ENCODE results near the gene UNC5B. TPM values are rescaled to one million over a fixed set of nuclear protein-coding genes. Genes with fewer than 3 reads are reported as not detected.

Gene UNC5B
- total RNA-seq, 1 donor from 2014 or later = not detected

DNA sequence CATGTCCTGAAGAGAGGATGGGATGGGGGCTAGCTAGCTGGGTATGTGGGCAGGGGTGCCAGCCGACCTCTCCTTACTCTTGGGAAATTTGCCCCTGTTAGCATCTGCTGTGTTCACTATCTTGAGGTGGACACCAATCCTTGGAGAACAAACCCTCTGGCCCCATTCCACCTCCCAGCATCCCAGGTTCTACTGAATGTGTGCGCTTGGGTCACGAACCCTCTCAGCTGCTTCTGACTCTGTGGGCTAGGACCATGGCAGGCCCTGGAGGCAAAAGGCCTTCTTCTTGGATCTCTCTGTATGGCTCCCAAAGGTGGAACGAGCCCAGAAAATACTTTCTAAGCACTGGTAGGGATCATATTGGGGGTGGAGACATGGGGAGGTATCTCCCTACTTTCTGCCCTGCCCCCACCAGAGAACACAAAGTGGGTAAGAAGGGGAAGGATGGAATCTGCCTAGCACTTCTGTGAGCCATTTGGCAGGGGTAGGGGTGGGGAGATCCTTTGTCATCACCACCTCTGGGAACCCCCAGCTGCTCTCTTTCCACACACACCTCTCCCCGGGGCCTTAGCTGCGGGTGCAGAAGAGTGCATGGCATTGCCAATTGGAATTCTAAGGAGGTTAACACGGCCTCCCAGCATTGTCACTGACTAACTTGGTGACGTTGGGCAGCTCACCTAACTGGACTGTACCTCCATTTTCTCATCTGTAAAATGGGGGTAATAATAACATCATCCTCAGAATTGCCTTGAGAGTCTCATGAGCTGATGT, 7.7 kb downstream of the UNC5B start:
- peaks cover 36% of the 10 kb centered on the region for H3K27me3 Mint-ChIP-seq (ENCODE audit: low read depth)
- DNase-seq (ENCODE audit: low spot score) = no peak
- H3K4me1 Mint-ChIP-seq (ENCODE audit: low read depth) = peaks cover 4% of the 10 kb centered on the region
- no peaks in the 10 kb centered on the region for H3K36me3 Mint-ChIP-seq (ENCODE audit: low read depth)
- H3K27ac Mint-ChIP-seq = no peak overlapping the region
- intact Hi-C loops (cut with micrococcal nuclease) = no loop called here
- no peaks in the 10 kb centered on the region for H3K9me3 Mint-ChIP-seq
- no peak overlapping the region for H3K4me3 Mint-ChIP-seq (ENCODE audit: low read depth)

DNA sequence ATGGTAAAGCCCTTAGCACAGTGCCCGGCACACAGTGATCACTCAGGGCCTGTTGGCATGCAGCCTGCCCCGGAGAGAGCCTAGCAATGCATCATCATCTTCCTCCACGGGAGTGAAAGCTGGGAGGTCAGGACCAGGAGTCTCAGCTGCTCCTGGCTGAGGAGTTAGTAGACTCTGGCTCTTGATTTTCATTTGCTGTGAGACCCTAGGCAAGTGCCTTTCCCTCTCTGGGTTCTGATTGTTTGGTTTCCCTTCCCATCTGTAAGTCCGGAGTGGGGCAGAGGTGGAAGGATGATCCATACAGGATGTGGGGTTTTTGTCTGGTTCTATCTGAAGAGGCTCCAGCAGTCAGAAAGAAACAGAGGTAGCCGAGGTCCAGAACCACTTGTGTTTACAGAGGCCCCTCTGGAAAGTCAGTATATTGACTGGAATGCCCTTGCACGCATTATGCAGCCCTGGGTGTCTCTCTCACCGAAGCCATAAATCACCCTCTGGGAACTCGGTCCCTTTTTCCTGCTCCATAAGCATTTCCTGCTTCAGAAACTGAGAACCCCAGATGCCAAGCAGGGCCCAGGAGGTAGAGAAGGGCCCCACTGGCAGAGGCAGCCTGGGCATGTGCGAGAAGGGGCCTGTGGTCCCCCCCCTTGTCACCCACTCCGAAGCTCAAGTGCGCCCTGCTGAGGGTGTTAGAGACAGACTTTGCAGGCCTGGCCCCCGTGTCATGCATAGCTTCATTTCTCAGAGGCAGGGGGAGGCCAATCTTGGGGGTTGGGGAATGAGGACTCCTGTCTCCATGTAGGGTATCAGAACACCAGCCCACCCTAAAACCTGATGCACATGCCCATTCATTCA, 8.5 kb downstream of the UNC5B start:
- Mint-ChIP-seq H3K4me1 (ENCODE audit: low read depth) (peaks cover 4% of the 10 kb centered on the region), H3K27ac (no peak overlapping the region), H3K36me3 (ENCODE audit: low read depth) (no peaks in the 10 kb centered on the region), H3K9me3 (no peaks in the 10 kb centered on the region), H3K4me3 (ENCODE audit: low read depth) (no peak overlapping the region), H3K27me3 (ENCODE audit: low read depth) (peaks cover 27% of the 10 kb centered on the region)
- no peak for DNase-seq (ENCODE audit: low spot score)
- intact Hi-C loops (cut with micrococcal nuclease) = no loop called here

DNA sequence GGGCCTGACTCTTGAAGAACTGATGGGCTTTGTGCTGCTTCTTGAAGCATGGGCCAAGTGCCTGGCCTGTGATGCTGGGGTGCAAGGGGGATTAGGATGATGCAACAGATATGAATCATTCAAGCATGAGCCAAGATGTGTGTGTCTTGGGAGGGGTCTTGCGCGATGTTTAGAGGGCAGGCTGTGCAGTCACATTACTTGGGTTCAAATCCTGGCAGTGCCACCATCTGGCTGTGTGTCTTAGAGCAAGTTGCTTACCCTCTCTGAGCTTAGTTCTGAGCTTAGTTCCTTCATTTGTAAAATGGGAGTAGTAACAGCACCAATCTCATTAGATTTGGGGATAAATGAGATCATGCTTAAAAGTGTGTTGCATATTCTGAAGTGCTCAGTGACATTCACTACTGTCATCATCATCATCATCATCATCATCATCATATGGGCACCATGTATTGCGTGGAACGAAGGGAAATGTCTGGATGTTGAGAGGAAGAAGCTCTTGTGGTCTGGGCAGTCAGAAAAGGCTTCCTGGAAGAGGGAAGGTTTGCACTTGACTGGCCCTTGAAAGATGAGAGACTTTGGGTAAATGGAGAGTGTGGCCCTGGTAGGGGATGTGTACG, 9.3 kb downstream of the UNC5B start:
- Mint-ChIP-seq H3K4me1 (ENCODE audit: low read depth) (peaks cover 4% of the 10 kb centered on the region), H3K27me3 (ENCODE audit: low read depth) (peaks cover 22% of the 10 kb centered on the region), H3K36me3 (ENCODE audit: low read depth) (no peaks in the 10 kb centered on the region), H3K4me3 (ENCODE audit: low read depth) (no peak overlapping the region), H3K9me3 (no peaks in the 10 kb centered on the region), H3K27ac (no peak overlapping the region)
- DNase-seq (ENCODE audit: low spot score) = no peak
- intact Hi-C loops (cut with micrococcal nuclease) = no loop called here

DNA sequence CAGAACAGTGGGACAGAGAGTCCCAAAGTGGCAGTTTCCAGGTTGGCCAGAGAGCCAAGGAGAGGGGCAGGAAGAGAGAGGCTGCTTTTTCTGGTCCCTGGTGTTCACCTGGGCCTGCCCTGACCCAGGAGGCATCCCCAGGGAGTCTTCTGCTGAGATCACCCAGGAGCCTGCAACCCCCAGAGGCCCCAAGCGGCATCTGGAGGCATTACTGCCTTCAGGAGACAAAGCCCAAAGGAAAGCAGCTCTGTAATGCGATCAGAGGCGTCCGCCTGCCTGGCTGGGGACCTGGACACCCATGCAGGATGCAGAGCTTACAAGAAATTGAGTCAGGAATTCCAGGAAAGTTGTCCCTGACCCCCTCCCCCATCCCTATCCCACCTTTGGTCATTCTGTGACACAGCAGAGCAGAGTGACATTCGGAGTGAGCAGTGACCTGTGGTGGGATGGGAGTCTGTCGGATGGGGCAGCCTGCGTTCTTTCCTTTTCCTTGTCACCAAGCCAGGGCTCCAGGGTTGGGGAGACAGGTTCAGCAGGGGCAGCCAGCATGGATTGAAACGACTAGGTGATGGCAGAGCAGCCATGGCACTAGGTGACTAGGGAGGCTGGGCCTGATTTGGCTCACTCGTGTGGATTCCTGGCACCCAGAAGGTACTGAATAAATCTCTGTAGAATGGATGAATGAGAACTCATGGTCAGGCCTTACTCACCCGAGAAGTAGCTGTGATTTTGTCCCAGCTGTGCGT, 10.4 kb downstream of the UNC5B start:
- no peak overlapping the region for H3K4me3 Mint-ChIP-seq (ENCODE audit: low read depth)
- no peak for DNase-seq (ENCODE audit: low spot score)
- no peak overlapping the region for H3K27ac Mint-ChIP-seq
- no peaks in the 10 kb centered on the region for H3K36me3 Mint-ChIP-seq (ENCODE audit: low read depth)
- H3K4me1 Mint-ChIP-seq (ENCODE audit: low read depth) = peaks cover 3% of the 10 kb centered on the region
- H3K9me3 Mint-ChIP-seq = no peaks in the 10 kb centered on the region
- peaks cover 14% of the 10 kb centered on the region for H3K27me3 Mint-ChIP-seq (ENCODE audit: low read depth)
- intact Hi-C loops (cut with micrococcal nuclease) = no loop called here

DNA sequence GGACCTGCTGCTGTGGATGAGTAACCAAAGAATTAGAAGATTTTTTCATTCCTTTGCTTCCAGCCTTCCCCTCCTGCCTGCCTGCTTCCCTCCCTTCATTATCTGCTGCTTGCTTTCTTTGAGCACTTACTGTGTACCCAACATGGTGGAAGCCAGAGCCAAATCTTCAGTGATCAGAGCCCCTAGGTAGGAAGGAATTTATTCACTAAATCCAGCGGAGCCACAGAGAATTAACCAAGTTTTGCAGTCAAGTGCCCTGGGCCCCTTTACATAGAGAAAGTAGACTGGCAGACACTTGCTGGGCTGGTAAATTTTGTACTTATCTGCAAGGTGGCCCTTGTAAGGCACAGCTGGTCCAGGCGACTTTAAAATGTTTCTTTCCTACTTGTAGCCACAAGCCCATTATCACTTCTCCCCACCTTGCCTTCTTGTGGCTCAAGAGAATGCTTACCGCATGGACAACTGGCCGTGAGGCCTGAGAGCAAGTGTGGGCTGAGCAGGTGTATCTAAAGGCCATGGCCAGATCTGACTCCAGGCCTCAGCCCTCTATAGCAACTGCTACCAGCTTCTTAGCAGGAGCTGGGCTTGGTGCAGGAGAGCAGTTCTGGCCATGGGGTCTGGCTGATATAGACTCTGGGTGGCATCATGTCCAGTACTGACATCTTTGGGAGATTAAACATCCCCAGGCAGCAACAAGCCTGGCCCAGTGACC, 11.1 kb downstream of the UNC5B start:
- DNase-seq (ENCODE audit: low spot score) = no peak
- peaks cover 7% of the 10 kb centered on the region for H3K27me3 Mint-ChIP-seq (ENCODE audit: low read depth)
- no peaks in the 10 kb centered on the region for H3K9me3 Mint-ChIP-seq
- H3K4me3 Mint-ChIP-seq (ENCODE audit: low read depth) = no peak overlapping the region
- intact Hi-C loops (cut with micrococcal nuclease) = no loop called here
- H3K36me3 Mint-ChIP-seq (ENCODE audit: low read depth) = no peaks in the 10 kb centered on the region
- H3K27ac Mint-ChIP-seq = no peak overlapping the region
- no peaks in the 10 kb centered on the region for H3K4me1 Mint-ChIP-seq (ENCODE audit: low read depth)

DNA sequence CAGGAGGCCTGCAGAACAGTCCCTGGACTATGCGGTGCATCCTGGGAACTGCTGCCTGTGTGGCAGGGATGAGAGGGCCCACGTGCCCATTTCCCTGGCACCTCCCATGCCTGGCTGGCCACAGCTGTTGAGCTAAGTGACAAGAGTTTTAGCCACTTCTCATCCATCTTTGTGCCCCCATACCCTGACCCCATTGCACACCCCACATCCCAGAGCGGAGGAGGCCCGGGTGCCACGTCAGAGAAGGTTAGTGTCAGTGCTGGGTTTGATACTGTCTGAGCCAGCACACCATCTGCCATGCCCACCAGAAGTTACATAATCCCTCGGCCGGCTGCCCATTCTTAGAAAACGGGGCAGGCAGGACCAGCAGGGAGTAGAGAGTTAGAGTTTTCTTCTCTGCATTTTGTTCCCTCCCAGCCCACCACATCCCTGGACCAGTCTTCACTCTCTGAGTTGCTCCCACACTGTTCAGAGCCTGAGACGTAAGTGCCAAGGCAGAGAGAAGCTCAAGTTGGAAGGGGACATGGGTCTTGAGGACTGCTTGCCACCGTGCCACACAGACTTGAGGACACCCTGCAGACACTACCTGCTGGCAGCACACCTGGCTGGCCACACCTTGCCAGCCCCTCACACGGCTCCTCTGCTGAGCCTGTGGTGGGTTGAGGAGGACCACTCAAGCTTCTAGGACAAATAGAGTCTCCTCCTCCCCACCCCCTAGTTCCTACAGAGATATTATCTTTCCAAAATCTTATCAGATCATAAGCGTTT, 13.1 kb downstream of the UNC5B start:
- no peak for DNase-seq (ENCODE audit: low spot score)
- Mint-ChIP-seq H3K36me3 (ENCODE audit: low read depth) (no peaks in the 10 kb centered on the region), H3K27me3 (ENCODE audit: low read depth) (peaks cover 2% of the 10 kb centered on the region), H3K4me1 (ENCODE audit: low read depth) (no peaks in the 10 kb centered on the region), H3K9me3 (no peaks in the 10 kb centered on the region), H3K4me3 (ENCODE audit: low read depth) (no peak overlapping the region), H3K27ac (no peak overlapping the region)
- intact Hi-C loops (cut with micrococcal nuclease) = no loop called here

DNA sequence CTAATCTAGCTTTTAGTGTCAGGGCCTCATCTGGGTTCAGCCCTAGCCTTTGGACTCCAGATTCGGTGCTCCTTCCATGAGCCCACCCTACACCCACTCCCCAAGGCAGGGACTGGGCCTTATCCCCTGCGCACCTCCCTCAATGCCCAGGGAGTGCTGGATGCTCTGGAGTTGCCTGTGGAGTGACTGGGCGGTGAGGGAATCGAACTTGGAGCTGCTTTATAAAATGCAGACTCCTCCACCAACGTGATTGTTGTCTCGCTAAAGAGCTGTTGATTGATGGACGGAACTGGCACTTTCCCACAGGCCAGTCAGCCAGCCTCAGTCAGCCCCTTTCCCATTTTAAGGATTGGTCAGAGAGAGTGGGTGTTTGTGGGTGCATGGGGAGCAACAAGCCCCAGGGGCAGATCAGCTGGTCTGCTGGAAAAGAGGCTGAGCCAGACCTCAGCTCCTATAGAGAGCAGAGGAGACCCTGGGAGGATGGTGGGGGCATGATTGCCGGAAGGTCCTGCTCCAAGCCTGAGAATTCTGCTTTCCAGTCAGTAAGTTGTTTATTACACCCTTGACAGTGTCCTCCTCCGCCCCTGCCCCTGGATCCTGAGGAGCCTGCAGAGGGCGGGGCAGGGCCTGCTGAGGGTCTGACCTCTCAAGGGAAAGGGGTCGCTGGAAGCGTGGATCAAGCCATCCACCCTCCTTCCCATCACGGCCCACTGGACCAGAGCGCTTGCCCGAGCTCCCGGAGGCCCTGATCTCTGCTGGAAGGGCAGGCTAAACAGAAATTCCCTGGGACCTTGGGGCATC, 16.7 kb downstream of the UNC5B start:
- H3K36me3 Mint-ChIP-seq (ENCODE audit: low read depth) = no peaks in the 10 kb centered on the region
- no peaks in the 10 kb centered on the region for H3K27me3 Mint-ChIP-seq (ENCODE audit: low read depth)
- DNase-seq (ENCODE audit: low spot score) = no peak
- no peak overlapping the region for H3K4me3 Mint-ChIP-seq (ENCODE audit: low read depth)
- H3K27ac Mint-ChIP-seq = no peak overlapping the region
- H3K4me1 Mint-ChIP-seq (ENCODE audit: low read depth) = no peaks in the 10 kb centered on the region
- intact Hi-C loops (cut with micrococcal nuclease) = no loop called here
- H3K9me3 Mint-ChIP-seq = no peaks in the 10 kb centered on the region

DNA sequence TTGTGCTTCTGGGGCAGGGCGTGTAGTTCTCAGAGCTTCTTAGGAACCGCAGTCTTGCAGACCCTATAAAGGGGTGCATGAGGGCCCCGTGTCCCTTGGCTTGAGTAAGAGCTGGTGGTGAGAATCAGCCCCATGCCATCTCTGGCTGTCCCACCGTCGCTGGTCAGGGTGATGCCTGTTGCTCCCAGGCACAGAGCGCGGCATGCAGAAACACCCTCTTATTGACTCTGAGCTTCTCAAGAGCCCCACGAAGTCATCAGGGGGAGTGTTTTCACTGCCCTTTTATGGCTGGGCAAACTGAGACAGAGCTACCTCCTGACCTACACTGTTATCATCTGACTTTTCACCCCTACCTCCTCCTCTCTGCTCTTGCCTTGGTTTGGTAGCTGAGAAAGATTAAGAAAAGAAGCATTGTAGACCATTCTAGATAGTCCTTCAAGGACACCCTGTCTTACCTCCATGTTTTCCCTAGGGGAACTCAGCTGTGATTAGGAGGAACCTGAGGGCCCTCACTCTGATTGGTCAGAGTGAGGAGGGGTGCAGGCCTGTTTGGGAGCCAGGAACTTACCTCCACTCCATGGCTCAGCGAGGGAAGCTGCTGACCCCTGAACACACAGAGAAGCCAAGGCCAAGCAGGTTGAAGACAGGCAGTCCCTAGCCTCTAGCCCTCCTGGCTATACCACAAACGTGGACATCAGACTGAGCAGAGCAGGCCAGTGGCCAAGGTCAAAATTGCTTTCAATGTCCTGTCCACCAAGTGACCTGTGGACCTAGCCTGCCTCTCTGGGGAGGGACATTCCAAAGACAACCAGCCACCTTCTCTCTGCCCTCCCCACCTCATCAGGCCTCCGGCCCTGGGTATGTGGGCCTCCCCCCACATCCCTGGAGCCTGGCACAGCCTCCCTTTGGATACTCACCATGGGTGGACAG, 17.6 kb downstream of the UNC5B start:
- H3K4me1 Mint-ChIP-seq (ENCODE audit: low read depth) = no peaks in the 10 kb centered on the region
- no peak for DNase-seq (ENCODE audit: low spot score)
- H3K36me3 Mint-ChIP-seq (ENCODE audit: low read depth) = no peaks in the 10 kb centered on the region
- no peaks in the 10 kb centered on the region for H3K9me3 Mint-ChIP-seq
- no peak overlapping the region for H3K27ac Mint-ChIP-seq
- intact Hi-C loops (cut with micrococcal nuclease) = no loop called here
- H3K27me3 Mint-ChIP-seq (ENCODE audit: low read depth) = no peaks in the 10 kb centered on the region
- H3K4me3 Mint-ChIP-seq (ENCODE audit: low read depth) = no peak overlapping the region

DNA sequence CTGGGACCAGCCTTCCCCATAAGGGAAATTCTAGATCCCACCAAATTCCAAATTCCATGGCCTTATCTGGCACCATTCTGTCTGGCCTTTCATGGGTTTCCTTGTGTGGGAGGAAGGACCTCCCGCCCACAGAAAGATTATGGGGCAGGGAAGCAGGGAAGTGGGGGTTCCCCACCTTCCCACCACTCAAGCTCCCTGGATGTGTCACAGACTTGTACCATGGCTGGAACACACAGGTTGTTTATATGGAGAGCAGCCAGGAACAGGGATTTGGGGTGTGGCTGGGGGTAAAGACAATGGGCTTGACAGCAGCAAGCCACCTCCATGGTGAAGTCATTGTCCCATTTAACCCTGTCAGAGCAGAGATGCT, 18.3 kb downstream of the UNC5B start:
- intact Hi-C loops (cut with micrococcal nuclease) = no loop called here
- no peaks in the 10 kb centered on the region for H3K27me3 Mint-ChIP-seq (ENCODE audit: low read depth)
- no peak overlapping the region for H3K27ac Mint-ChIP-seq
- no peaks in the 10 kb centered on the region for H3K36me3 Mint-ChIP-seq (ENCODE audit: low read depth)
- no peak for DNase-seq (ENCODE audit: low spot score)
- no peaks in the 10 kb centered on the region for H3K9me3 Mint-ChIP-seq
- no peak overlapping the region for H3K4me3 Mint-ChIP-seq (ENCODE audit: low read depth)
- no peaks in the 10 kb centered on the region for H3K4me1 Mint-ChIP-seq (ENCODE audit: low read depth)

DNA sequence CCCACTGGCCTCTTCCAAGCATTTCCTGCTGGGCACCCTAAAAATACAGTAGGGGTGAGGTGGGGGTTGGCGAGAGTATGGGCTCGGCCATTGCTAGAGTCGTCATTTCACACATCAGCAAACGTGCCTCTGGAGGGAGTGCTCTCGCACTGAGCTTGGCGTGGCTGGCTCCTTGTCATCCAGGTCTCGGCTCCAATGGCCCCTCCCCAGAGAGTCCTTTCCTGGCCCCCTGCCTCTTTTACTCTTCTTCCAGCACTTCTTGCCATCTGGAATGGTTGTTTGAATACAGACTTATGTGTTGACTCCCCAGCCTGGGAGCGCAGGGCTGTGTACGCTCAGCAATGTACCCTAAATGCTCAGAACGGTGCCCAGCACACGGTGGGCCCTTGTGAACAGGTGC, 18.8 kb downstream of the UNC5B start:
- Mint-ChIP-seq H3K27ac (no peak overlapping the region), H3K36me3 (ENCODE audit: low read depth) (no peaks in the 10 kb centered on the region), H3K27me3 (ENCODE audit: low read depth) (no peaks in the 10 kb centered on the region), H3K9me3 (no peaks in the 10 kb centered on the region), H3K4me1 (ENCODE audit: low read depth) (no peaks in the 10 kb centered on the region), H3K4me3 (ENCODE audit: low read depth) (no peak overlapping the region)
- intact Hi-C loops (cut with micrococcal nuclease) = no loop called here
- no peak for DNase-seq (ENCODE audit: low spot score)
